ENCODE measurements around the gene EVL.

Gene EVL

DNA sequence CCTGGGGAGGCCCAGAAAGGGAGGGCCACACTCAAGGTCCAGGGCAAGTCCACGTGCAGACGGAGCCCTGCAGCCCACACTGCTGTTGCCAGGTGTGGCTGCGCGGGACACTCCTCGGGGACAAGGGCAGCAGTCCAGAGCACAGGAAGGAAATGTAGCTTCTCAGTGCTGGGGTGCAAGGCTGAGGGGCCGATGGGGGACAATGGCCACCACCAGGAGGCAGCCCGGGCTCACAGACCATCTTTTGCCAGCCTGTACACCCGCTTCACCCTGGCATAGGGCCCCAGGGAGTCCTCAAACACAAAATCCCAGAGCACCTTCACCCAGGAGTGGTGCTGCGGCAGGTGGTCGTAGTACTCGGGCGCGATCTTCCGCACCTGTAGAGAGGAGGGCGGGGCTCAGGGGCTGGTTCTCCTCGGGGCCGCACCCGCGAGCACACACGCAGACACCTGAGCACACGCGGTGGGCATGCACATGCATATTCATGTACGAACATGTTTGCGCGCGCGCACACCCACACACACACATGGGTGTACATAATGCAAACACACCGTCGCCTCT lies 81.4 kb downstream of the EVL start:
- ChIA-PET CTCF (interaction anchor here (1.2 kb wide), 1 partner anchor 100 kb away, joined by 3 read pairs; no protein-coding TSS in a partner anchor), POLR2A (no interaction called here)
- TF ChIP-seq ZNF384 (IDR thresholded peaks at IDR 0.05): no peak
- no peak for TF ChIP-seq FOXM1 (IDR thresholded peaks at IDR 0.05; ENCODE audit: borderline replicate concordance)
- no peak for TF ChIP-seq PKNOX1 (IDR thresholded peaks at IDR 0.05)
- TF ChIP-seq TARDBP (IDR thresholded peaks at IDR 0.05): no peak
- TF ChIP-seq BHLHE40 (IDR thresholded peaks at IDR 0.05; ENCODE audit: borderline replicate concordance): no peak
- TF ChIP-seq NFRKB (IDR thresholded peaks at IDR 0.05): no peak
- TF ChIP-seq SP1 (IDR thresholded peaks at IDR 0.05): no peak
- no peak for DNase-seq (ENCODE audit: extremely low spot score)

- ChIA-PET POLR2A (no interaction called here), CTCF (no interaction called here)
- TF ChIP-seq SUZ12 (IDR thresholded peaks at IDR 0.05) (no peak), L3MBTL2 (conservative IDR thresholded peaks at IDR 0.05) (no peak), BHLHE40 (IDR thresholded peaks at IDR 0.05; ENCODE audit: borderline replicate concordance) (no peak), PKNOX1 (IDR thresholded peaks at IDR 0.05) (no peak)
- no peak for DNase-seq (ENCODE audit: extremely low spot score)
Measured at GRCh38 chr14:100147181-100147631, 82.0 kb downstream of the EVL start.

GRCh38 chr14:100147691-100148464 lies 82.7 kb downstream of the EVL start:
- no peak for TF ChIP-seq SP1 (IDR thresholded peaks at IDR 0.05)
- no peak for TF ChIP-seq FOXM1 (IDR thresholded peaks at IDR 0.05; ENCODE audit: borderline replicate concordance)
- no peak for TF ChIP-seq HDGF (IDR thresholded peaks at IDR 0.05; ENCODE audit: borderline replicate concordance)
- no peak for TF ChIP-seq ZNF384 (IDR thresholded peaks at IDR 0.05)
- no peak for TF ChIP-seq ELF4 (IDR thresholded peaks at IDR 0.05)
- no peak for TF ChIP-seq L3MBTL2 (conservative IDR thresholded peaks at IDR 0.05)
- TF ChIP-seq BHLHE40 (IDR thresholded peaks at IDR 0.05; ENCODE audit: borderline replicate concordance): no peak
- no peak for TF ChIP-seq TARDBP (IDR thresholded peaks at IDR 0.05)
- no peak for TF ChIP-seq FOXA1 (IDR thresholded peaks at IDR 0.05)
- TF ChIP-seq SUZ12 (IDR thresholded peaks at IDR 0.05): no peak
- CTCF ChIA-PET: no interaction called here

GRCh38 chr14:100148837-100149731 lies 83.9 kb downstream of the EVL start:
- ChIA-PET CTCF (no interaction called here), POLR2A (no interaction called here)
- no peak for DNase-seq (ENCODE audit: extremely low spot score)
- TF ChIP-seq FOXA1 (IDR thresholded peaks at IDR 0.05) (no peak), BHLHE40 (IDR thresholded peaks at IDR 0.05; ENCODE audit: borderline replicate concordance) (no peak), ZNF384 (IDR thresholded peaks at IDR 0.05) (no peak)

More at GRCh38 chr14:100147691-100148464, 82.7 kb downstream of the EVL start:
- DNase-seq (ENCODE audit: extremely low spot score): no peak
- POLR2A ChIA-PET: no interaction called here

DNA sequence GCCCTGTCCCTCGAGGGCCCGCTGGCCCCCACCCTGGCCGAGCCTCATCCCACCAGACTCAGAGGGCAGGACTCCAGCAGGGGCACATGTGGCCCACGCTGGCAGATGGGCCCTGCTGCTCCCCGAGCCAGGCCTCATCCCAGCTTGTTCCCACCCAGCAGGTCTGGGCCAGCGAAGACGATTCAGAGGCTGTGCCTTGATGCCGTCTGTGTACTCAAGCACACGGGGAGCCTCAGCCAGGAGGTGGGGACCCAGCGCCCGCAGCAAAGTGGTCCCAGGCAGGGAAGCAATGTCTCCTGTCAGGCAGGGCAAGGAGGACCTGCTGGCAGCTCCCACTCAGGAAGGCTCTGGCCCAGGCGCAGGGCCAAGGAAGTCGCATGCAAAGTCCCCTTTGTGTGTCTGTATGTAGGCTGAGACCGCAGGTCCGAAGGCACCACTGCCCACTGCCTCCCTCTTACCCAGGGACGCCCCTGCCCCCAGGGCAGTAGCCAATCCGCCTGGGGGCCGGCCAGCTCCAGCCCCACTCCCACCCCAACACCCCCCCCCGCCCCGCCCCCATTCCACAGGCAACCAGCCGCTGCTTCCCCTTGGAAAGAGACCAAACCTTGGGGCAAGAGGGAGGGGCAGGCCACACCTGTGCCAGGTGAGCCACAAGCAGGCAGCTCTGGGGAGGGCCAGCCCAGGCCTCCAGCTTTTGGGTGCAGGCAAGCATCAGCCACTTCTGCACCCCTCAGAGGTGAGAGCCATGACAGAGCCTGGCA lies 84.8 kb downstream of the EVL start:
- DNase-seq (ENCODE audit: extremely low spot score): no peak
- TF ChIP-seq ARNT (IDR thresholded peaks at IDR 0.05) (no peak), FOXM1 (IDR thresholded peaks at IDR 0.05; ENCODE audit: borderline replicate concordance) (no peak), ZNF384 (IDR thresholded peaks at IDR 0.05) (no peak), CTBP1 (IDR thresholded peaks at IDR 0.05; ENCODE audit: borderline replicate concordance) (no peak), PKNOX1 (IDR thresholded peaks at IDR 0.05) (no peak), ELF4 (IDR thresholded peaks at IDR 0.05) (no peak), FOXK2 (IDR thresholded peaks at IDR 0.05) (no peak), SP1 (IDR thresholded peaks at IDR 0.05) (no peak), FOXA1 (IDR thresholded peaks at IDR 0.05) (no peak), NFRKB (IDR thresholded peaks at IDR 0.05) (no peak), LEF1 (IDR thresholded peaks at IDR 0.05; ENCODE audit: borderline replicate concordance) (no peak), SUZ12 (IDR thresholded peaks at IDR 0.05) (no peak), TARDBP (IDR thresholded peaks at IDR 0.05) (no peak), BHLHE40 (IDR thresholded peaks at IDR 0.05; ENCODE audit: borderline replicate concordance) (no peak), L3MBTL2 (conservative IDR thresholded peaks at IDR 0.05) (no peak), HDGF (IDR thresholded peaks at IDR 0.05; ENCODE audit: borderline replicate concordance) (no peak)
- CTCF ChIA-PET: no interaction called here
- POLR2A ChIA-PET: no interaction called here
